ENCODE results near the gene ACTN3.
A peak's percentile ranks its signal among the peaks of the same experiment; 100 is the strongest.
"Not testable (repeated sequence)": the region's sequence is repeated elsewhere in the genome, so short reads cannot be mapped to it uniquely, and the experiment has no call there.

The ACTN3 gene

GRCh38 chr11:66546368-66546965, at the start of gene ACTN3:
Gene ACTN3 (plus strand): TSS chr11:66546903. CDS start chr11:66546938, 35 bp downstream.
- DNase-seq, result peak; percentile 62

- no peak for DNase-seq
Measured at GRCh38 chr11:66497206-66497605, 49.5 kb upstream of the ACTN3 start.

GRCh38 chr11:66498506-66498905, 48.2 kb upstream of the ACTN3 start:
- DNase-seq, result no peak

GRCh38 chr11:66505276-66505816, 41.4 kb upstream of the ACTN3 start:
- DNase-seq, result no peak

- no peak for DNase-seq
Measured at GRCh38 chr11:66509131-66509561, 37.6 kb upstream of the ACTN3 start.

GRCh38 chr11:66510271-66510989, 36.3 kb upstream of the ACTN3 start, which contains the start of gene BBS1:
Gene BBS1 (plus strand): TSS chr11:66510635. CDS start chr11:66510660, 25 bp downstream.
- peak; percentile 77 for DNase-seq

- DNase-seq, result no peak
Measured at GRCh38 chr11:66510990-66511339, 35.7 kb upstream of the ACTN3 start.

- DNase-seq, result no peak
Measured at GRCh38 chr11:66523611-66524010, 23.1 kb upstream of the ACTN3 start.

- DNase-seq, result no peak
Measured at GRCh38 chr11:66524304-66525040, 22.2 kb upstream of the ACTN3 start.

- DNase-seq, result no peak
Measured at GRCh38 chr11:66529069-66529468, 17.6 kb upstream of the ACTN3 start.

GRCh38 chr11:66529655-66530054, 17.0 kb upstream of the ACTN3 start:
- DNase-seq, result no peak

GRCh38 chr11:66530927-66531709, 15.6 kb upstream of the ACTN3 start:
- no peak for DNase-seq

- no peak for DNase-seq
Measured at GRCh38 chr11:66531841-66532240, 14.9 kb upstream of the ACTN3 start.

GRCh38 chr11:66532784-66533183, 13.9 kb upstream of the ACTN3 start:
- DNase-seq, result no peak

- no peak for DNase-seq
Measured at GRCh38 chr11:66539170-66539869, 7.4 kb upstream of the ACTN3 start.

GRCh38 chr11:66539870-66540213, 6.9 kb upstream of the ACTN3 start:
- no peak for DNase-seq

- not testable (repeated sequence) for DNase-seq
Measured at GRCh38 chr11:66540598-66540997, 6.1 kb upstream of the ACTN3 start.

GRCh38 chr11:66541892-66542291, 4.8 kb upstream of the ACTN3 start:
- DNase-seq, result no peak

GRCh38 chr11:66542362-66542761, 4.3 kb upstream of the ACTN3 start:
- DNase-seq, result no peak

GRCh38 chr11:66543263-66544107, 3.2 kb upstream of the ACTN3 start:
- peak; percentile 27 for DNase-seq

- DNase-seq, result not testable (repeated sequence)
Measured at GRCh38 chr11:66544952-66545351, 1.8 kb upstream of the ACTN3 start.
